Subcutaneous adipose tissue (tissue), 4 donors: Measurements from ENCODE around the gene VIPAS39. TPM values are rescaled to one million over a fixed set of nuclear protein-coding genes. Genes with fewer than 3 reads are reported as not detected.

Source experiments
- total RNA-seq, 4 donors: library from RNA; depleted of rRNA; stranded (reverse); fragments of >200 nt; gene quantifications; one replicate each; pipeline ENCODE4 v1.1.0, GENCODE V29; 2016
- TF ChIP-seq, protein P1 (sequence below): fragments of 450-650 bp; IDR thresholded peaks from one replicate; pipeline ENCODE4 v1.5.1; 2016; ENCODE audit warnings: low read depth, mild to moderate bottlenecking, control low read depth, antibody characterized with exemption, moderate library complexity

Gene VIPAS39
- total RNA-seq, 4 donors from 2014 or later, result 18.1 to 27.1 (median 24.3) TPM

DNA sequence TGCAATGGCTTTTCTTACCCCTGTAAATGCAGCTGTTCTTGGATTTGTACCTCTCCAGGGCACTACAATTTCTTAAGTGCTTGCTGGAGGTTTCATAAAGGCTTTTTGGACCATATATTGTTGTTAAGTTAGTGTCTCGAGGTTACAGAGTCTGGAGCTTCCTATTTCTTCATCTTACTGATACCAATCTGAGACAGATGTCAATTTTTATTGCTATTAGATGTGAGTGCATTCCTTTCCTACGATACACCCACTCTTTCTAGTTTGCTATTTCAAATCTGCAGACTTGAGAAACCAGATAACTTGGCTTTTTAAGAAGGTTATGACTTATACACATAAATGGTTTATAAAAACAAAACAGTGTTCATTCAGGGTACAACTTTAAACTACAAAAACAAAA lies 36.2 kb downstream of the VIPAS39 start:
- TF ChIP-seq, protein P1, sequence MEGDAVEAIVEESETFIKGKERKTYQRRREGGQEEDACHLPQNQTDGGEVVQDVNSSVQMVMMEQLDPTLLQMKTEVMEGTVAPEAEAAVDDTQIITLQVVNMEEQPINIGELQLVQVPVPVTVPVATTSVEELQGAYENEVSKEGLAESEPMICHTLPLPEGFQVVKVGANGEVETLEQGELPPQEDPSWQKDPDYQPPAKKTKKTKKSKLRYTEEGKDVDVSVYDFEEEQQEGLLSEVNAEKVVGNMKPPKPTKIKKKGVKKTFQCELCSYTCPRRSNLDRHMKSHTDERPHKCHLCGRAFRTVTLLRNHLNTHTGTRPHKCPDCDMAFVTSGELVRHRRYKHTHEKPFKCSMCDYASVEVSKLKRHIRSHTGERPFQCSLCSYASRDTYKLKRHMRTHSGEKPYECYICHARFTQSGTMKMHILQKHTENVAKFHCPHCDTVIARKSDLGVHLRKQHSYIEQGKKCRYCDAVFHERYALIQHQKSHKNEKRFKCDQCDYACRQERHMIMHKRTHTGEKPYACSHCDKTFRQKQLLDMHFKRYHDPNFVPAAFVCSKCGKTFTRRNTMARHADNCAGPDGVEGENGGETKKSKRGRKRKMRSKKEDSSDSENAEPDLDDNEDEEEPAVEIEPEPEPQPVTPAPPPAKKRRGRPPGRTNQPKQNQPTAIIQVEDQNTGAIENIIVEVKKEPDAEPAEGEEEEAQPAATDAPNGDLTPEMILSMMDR, result no peak

GRCh38 chr14:77416836-77417235 lies 40.6 kb downstream of the VIPAS39 start:
- TF ChIP-seq, protein P1, result no peak

DNA sequence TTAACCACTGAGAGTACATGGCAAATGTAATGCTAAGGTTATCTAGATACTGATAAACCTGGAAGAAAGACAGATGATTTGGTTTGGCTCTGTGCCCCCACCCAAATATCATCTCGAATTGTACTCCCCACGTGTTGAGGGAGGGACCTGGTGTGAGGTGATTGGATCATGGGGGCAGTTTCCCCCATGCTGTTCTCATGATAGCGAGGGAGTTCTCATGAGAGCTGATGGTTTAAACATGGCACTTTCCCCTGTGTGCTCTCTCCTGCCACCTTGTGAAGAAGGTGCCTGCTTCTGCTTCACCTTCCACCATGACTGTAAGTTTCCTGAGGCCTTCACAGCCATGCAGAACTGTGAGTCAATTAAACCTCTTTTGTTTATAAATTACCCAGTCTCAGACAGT lies 48.3 kb downstream of the VIPAS39 start:
- TF ChIP-seq, protein P1, result no peak

DNA sequence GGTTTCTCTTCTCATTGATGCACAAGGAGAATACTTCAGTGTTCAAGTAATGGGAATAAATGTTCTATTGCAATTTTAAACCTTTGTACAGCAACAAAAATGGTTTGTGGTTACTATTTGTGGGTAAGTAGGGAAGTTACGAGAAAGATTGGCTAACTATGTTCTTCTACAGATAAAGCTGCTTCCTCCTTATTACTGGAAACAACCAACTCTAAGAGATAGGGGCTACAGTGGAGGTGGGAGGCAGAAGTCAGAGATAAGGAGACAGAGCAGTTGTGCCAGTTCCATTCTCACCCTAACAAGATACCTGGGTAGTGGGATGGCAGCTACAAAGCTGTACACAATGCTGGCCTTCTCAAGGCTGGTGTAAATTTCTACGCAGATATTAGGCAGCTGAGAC lies 50.2 kb downstream of the VIPAS39 start:
- TF ChIP-seq, protein P1, result no peak

DNA sequence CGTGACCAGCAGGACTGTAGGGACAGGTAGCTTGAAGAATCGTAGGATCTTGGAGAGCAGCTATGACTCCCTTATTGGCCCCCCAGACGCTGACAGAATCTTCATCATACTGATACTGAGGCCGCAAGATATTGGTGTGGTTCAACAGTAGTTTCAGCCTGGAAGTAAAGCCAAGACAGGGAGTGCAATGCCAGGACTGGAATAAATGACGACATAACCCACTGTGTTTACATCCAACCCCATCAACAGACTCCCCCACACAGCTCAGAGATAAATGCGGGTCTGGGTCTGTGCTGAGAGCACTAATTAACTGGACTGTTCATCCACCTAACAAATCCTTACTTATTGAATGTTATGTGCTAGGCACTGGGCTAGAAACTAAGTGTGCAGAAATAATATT lies 50.7 kb downstream of the VIPAS39 start:
- TF ChIP-seq, protein P1, result no peak

- TF ChIP-seq, protein P1, result no peak
Observed at GRCh38 chr14:77406086-77406485, 51.3 kb downstream of the VIPAS39 start.

DNA sequence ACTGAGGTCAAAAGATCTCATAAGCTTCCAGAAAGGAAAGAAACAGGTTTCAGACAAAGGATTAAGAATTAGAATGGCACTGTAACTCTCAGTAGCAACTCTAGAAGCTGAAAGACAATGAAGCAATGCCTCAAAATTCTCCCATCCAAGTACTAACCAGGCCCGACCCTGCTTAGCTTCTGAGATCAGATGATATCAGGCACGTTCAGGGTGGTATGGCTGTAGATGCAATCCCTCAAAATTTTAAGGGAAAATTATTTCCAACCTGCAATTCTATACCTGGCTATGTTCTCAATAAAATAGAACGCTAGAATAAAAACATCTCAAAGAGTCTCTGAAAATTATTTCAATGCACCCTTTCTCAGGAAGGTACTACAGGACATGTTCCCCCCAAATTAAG lies 53.6 kb downstream of the VIPAS39 start:
- TF ChIP-seq, protein P1, result no peak
